HepG2 (cell line): Measurements from ENCODE around the gene PYGL. TPM values are rescaled to one million over a fixed set of nuclear protein-coding genes. Genes with fewer than 3 reads are reported as not detected.

ENCODE experiments used
- FIP1L1 ChIP-seq: fragments of 200-400 bp; formaldehyde crosslinking; IDR thresholded peaks from 2 replicates; pipeline ENCODE4 v1.6.1; 2018; ENCODE audit warnings: low read depth, mild to moderate bottlenecking, low read length, moderate library complexity, borderline replicate concordance; ENCODE audit not compliant: insufficient read depth
- MAFG ChIP-seq: sonication (generic); formaldehyde crosslinking; IDR thresholded peaks from 2 replicates; pipeline ENCODE4 v1.5.1; 2020; ENCODE audit warnings: mild to moderate bottlenecking, missing genetic modification reagents
- RARA ChIP-seq: IDR thresholded peaks from 2 replicates; pipeline ENCODE4 v1.6.1; 2016; ENCODE audit warnings: missing genetic modification reagents, missing compliant biosample characterization
- RFX1 ChIP-seq: fragments of 450-650 bp; IDR thresholded peaks from 2 replicates; pipeline ENCODE4 v1.6.1; 2017
- SPEN ChIP-seq: sonication (generic); formaldehyde crosslinking; IDR thresholded peaks from 2 replicates; pipeline ENCODE4 v1.5.1; 2020; ENCODE audit warnings: low read depth, mild to moderate bottlenecking, missing genetic modification reagents
- ZFP37 ChIP-seq: sonication (generic); formaldehyde crosslinking; IDR thresholded peaks from 2 replicates; pipeline ENCODE4 v1.4.0; 2020; ENCODE audit warnings: missing genetic modification reagents, borderline replicate concordance
- ZNF430 ChIP-seq: sonication (generic); formaldehyde crosslinking; IDR thresholded peaks from 2 replicates; pipeline ENCODE4 v1.9.0; 2021; ENCODE audit warnings: mild to moderate bottlenecking, missing genetic modification reagents
- ZSCAN21 ChIP-seq: sonication (generic); formaldehyde crosslinking; IDR thresholded peaks from 2 replicates; pipeline ENCODE4 v1.8.0; 2022; ENCODE audit warnings: mild to moderate bottlenecking, missing genetic modification reagents, moderate library complexity, borderline replicate concordance
- polyA plus RNA-seq, 8 experiments: library from polyadenylated mRNA; depleted of rRNA in 3 of 8; stranded (reverse) in 7 of 8; unstranded in 1 of 8; fragments of >200 nt; fragmentation: Illumina TruSeq in 4 of 8; extraction: Trizol in 4 of 8; gene quantifications; 2 replicates each; pipeline versions ENCODE4 v1.2.1 to v1.2.3, GENCODE V29; 2011 to 2016; ENCODE audit warnings: low read depth in 4 of 8, missing spikeins in 1 of 8, mixed read lengths in 1 of 8; ENCODE audit not compliant: insufficient read depth in 1 of 8
- total RNA-seq, 5 experiments: library from RNA; depleted of rRNA; stranded (reverse); fragments of >200 nt; fragmentation: Illumina TruSeq; extraction: Trizol; gene quantifications; 2 replicates each; pipeline ENCODE4 v1.2.3, GENCODE V29; 2016; ENCODE audit warnings: low read depth in 1 of 5
- TF ChIP-seq, protein P1 (sequence below): sonication (generic); formaldehyde crosslinking; IDR thresholded peaks from 2 replicates; pipeline ENCODE4 v1.5.0; 2020; ENCODE audit warnings: mild to moderate bottlenecking, missing genetic modification reagents
- TF ChIP-seq, protein P2 (sequence below): sonication (generic); formaldehyde crosslinking; IDR thresholded peaks from 2 replicates; pipeline ENCODE4 v1.4.0; 2020; ENCODE audit warnings: missing genetic modification reagents
- TF ChIP-seq, protein P3 (sequence below): sonication (generic); formaldehyde crosslinking; IDR thresholded peaks from 2 replicates; pipeline ENCODE4 v1.5.1; 2020; ENCODE audit warnings: missing genetic modification reagents, mild to moderate bottlenecking, borderline replicate concordance
- TF ChIP-seq, protein P4 (sequence below): sonication (generic); formaldehyde crosslinking; IDR thresholded peaks from 2 replicates; pipeline ENCODE4 v1.4.0; 2020; ENCODE audit warnings: mild to moderate bottlenecking, missing genetic modification reagents, borderline replicate concordance

PYGL gene
- total and polyA plus RNA-seq, 2 of the 13 experiments (the other 11 are each of a cell fraction or from before 2014, with no cell fraction given) = 98.4 to 110 TPM

DNA sequence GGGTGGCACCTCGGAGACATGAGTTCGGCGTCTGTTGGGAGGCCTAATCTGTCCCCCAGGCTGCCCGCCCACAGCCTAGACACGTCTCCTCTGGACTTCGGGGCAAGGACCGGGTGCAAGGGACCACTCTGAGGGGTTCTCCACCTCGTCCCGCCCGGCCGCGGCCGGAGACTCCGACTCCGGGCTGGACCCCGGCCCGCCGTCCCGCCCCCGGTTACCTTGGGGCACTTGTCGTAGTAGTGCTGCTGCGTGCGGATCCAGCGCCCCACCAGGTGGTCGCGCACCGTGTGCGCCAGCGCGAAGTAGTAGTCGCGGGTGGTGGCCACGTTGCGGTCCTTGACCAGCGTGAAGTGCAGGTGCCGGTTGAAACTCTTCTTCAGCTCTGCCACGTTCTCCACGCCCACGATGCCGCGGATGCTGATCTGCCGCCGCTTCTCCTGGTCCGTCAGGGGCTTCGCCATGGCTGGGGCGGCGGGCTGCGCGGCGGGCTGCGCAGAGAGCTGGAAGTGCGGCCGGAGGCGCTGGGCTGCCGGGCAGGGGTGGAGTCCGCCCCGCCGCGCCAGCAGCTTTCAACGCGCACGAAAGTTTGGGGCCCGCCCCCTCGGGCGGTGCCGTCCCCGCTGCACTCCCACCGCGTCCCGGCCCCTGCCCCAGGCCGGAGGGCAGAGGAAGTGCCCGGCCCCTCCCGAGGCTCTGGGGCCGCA lies at the start of gene PYGL (continued):
- TF ChIP-seq, protein P1, sequence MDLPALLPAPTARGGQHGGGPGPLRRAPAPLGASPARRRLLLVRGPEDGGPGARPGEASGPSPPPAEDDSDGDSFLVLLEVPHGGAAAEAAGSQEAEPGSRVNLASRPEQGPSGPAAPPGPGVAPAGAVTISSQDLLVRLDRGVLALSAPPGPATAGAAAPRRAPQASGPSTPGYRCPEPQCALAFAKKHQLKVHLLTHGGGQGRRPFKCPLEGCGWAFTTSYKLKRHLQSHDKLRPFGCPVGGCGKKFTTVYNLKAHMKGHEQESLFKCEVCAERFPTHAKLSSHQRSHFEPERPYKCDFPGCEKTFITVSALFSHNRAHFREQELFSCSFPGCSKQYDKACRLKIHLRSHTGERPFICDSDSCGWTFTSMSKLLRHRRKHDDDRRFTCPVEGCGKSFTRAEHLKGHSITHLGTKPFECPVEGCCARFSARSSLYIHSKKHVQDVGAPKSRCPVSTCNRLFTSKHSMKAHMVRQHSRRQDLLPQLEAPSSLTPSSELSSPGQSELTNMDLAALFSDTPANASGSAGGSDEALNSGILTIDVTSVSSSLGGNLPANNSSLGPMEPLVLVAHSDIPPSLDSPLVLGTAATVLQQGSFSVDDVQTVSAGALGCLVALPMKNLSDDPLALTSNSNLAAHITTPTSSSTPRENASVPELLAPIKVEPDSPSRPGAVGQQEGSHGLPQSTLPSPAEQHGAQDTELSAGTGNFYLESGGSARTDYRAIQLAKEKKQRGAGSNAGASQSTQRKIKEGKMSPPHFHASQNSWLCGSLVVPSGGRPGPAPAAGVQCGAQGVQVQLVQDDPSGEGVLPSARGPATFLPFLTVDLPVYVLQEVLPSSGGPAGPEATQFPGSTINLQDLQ (CRISPR knock-in tag) = no peak
- TF ChIP-seq SPEN (CRISPR knock-in tag) (peak; percentile 68; the same call in 1 of the 2 replicates), RARA (no peak; the same call in 1 of the 2 replicates), ZSCAN21 (CRISPR knock-in tag) (peak; percentile 81), FIP1L1 (no peak), ZNF430 (no peak; the same call in 1 of the 2 replicates), MAFG (CRISPR knock-in tag) (no peak), RFX1 (no peak), ZFP37 (CRISPR knock-in tag) (0 out of 2 replicates have a peak, but pooled peaks have one; percentile 32)
- TF ChIP-seq, protein P2, sequence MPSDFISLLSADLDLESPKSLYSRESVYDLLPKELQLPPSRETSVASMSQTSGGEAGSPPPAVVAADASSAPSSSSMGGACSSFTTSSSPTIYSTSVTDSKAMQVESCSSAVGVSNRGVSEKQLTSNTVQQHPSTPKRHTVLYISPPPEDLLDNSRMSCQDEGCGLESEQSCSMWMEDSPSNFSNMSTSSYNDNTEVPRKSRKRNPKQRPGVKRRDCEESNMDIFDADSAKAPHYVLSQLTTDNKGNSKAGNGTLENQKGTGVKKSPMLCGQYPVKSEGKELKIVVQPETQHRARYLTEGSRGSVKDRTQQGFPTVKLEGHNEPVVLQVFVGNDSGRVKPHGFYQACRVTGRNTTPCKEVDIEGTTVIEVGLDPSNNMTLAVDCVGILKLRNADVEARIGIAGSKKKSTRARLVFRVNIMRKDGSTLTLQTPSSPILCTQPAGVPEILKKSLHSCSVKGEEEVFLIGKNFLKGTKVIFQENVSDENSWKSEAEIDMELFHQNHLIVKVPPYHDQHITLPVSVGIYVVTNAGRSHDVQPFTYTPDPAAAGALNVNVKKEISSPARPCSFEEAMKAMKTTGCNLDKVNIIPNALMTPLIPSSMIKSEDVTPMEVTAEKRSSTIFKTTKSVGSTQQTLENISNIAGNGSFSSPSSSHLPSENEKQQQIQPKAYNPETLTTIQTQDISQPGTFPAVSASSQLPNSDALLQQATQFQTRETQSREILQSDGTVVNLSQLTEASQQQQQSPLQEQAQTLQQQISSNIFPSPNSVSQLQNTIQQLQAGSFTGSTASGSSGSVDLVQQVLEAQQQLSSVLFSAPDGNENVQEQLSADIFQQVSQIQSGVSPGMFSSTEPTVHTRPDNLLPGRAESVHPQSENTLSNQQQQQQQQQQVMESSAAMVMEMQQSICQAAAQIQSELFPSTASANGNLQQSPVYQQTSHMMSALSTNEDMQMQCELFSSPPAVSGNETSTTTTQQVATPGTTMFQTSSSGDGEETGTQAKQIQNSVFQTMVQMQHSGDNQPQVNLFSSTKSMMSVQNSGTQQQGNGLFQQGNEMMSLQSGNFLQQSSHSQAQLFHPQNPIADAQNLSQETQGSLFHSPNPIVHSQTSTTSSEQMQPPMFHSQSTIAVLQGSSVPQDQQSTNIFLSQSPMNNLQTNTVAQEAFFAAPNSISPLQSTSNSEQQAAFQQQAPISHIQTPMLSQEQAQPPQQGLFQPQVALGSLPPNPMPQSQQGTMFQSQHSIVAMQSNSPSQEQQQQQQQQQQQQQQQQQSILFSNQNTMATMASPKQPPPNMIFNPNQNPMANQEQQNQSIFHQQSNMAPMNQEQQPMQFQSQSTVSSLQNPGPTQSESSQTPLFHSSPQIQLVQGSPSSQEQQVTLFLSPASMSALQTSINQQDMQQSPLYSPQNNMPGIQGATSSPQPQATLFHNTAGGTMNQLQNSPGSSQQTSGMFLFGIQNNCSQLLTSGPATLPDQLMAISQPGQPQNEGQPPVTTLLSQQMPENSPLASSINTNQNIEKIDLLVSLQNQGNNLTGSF (CRISPR knock-in tag) = no peak
- TF ChIP-seq, protein P3, sequence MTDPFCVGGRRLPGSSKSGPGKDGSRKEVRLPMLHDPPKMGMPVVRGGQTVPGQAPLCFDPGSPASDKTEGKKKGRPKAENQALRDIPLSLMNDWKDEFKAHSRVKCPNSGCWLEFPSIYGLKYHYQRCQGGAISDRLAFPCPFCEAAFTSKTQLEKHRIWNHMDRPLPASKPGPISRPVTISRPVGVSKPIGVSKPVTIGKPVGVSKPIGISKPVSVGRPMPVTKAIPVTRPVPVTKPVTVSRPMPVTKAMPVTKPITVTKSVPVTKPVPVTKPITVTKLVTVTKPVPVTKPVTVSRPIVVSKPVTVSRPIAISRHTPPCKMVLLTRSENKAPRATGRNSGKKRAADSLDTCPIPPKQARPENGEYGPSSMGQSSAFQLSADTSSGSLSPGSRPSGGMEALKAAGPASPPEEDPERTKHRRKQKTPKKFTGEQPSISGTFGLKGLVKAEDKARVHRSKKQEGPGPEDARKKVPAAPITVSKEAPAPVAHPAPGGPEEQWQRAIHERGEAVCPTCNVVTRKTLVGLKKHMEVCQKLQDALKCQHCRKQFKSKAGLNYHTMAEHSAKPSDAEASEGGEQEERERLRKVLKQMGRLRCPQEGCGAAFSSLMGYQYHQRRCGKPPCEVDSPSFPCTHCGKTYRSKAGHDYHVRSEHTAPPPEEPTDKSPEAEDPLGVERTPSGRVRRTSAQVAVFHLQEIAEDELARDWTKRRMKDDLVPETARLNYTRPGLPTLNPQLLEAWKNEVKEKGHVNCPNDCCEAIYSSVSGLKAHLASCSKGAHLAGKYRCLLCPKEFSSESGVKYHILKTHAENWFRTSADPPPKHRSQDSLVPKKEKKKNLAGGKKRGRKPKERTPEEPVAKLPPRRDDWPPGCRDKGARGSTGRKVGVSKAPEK (CRISPR knock-in tag) = no peak
- TF ChIP-seq, protein P4, sequence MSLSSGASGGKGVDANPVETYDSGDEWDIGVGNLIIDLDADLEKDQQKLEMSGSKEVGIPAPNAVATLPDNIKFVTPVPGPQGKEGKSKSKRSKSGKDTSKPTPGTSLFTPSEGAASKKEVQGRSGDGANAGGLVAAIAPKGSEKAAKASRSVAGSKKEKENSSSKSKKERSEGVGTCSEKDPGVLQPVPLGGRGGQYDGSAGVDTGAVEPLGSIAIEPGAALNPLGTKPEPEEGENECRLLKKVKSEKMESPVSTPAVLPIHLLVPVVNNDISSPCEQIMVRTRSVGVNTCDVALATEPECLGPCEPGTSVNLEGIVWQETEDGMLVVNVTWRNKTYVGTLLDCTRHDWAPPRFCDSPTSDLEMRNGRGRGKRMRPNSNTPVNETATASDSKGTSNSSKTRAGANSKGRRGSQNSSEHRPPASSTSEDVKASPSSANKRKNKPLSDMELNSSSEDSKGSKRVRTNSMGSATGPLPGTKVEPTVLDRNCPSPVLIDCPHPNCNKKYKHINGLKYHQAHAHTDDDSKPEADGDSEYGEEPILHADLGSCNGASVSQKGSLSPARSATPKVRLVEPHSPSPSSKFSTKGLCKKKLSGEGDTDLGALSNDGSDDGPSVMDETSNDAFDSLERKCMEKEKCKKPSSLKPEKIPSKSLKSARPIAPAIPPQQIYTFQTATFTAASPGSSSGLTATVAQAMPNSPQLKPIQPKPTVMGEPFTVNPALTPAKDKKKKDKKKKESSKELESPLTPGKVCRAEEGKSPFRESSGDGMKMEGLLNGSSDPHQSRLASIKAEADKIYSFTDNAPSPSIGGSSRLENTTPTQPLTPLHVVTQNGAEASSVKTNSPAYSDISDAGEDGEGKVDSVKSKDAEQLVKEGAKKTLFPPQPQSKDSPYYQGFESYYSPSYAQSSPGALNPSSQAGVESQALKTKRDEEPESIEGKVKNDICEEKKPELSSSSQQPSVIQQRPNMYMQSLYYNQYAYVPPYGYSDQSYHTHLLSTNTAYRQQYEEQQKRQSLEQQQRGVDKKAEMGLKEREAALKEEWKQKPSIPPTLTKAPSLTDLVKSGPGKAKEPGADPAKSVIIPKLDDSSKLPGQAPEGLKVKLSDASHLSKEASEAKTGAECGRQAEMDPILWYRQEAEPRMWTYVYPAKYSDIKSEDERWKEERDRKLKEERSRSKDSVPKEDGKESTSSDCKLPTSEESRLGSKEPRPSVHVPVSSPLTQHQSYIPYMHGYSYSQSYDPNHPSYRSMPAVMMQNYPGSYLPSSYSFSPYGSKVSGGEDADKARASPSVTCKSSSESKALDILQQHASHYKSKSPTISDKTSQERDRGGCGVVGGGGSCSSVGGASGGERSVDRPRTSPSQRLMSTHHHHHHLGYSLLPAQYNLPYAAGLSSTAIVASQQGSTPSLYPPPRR = no peak; the same call in 1 of the 2 replicates
